GM23338 (cell line): ENCODE measurements around the gene AFAP1. TPM values are rescaled to one million over a fixed set of nuclear protein-coding genes. Genes with fewer than 3 reads are reported as not detected.

Experiments used
- ATAC-seq: fragments of 200-7000 bp; cut with Tn5 transposase; 3 replicates; pipeline ENCODE4 v1.9.1; 2020
- DNase-seq: peaks from one replicate; pipeline ENCODE4 v3.0.0-alpha.2; 2015; ENCODE audit warnings: low spot score
- H2AFZ ChIP-seq: fragments of 200-600 bp; sonication (generic); 2 replicates; pipeline ENCODE4 v1.8.0; 2016; ENCODE audit warnings: antibody characterized with exemption, mild to moderate bottlenecking, moderate library complexity
- H3F3A ChIP-seq: fragments of 200-600 bp; sonication (generic); replicated peaks from 2 replicates; pipeline ENCODE4 v1.8.0; 2017; ENCODE audit warnings: antibody characterized with exemption, mixed run types, low read depth
- H3K27ac ChIP-seq: fragments of 200-600 bp; sonication (generic); 2 replicates; pipeline ENCODE4 v1.6.1; 2016; ENCODE audit warnings: low read depth
- H3K27me3 ChIP-seq: fragments of 200-600 bp; sonication (generic); 2 replicates; pipeline ENCODE4 v1.8.0; 2016; ENCODE audit warnings: mild to moderate bottlenecking, mixed run types, moderate library complexity; ENCODE audit not compliant: insufficient read depth
- H3K36me3 ChIP-seq: fragments of 200-600 bp; sonication (generic); 2 replicates; pipeline ENCODE4 v1.8.0; 2016; ENCODE audit warnings: mild to moderate bottlenecking; ENCODE audit not compliant: insufficient read depth
- H3K4me1 ChIP-seq: fragments of 200-600 bp; sonication (generic); 2 replicates; pipeline ENCODE4 v1.8.0; 2016; ENCODE audit warnings: mild to moderate bottlenecking, moderate library complexity; ENCODE audit not compliant: insufficient read depth
- H3K4me2 ChIP-seq: fragments of 200-600 bp; sonication (generic); 2 replicates; pipeline ENCODE4 v1.7.1; 2017; ENCODE audit warnings: mixed run types
- H3K4me3 ChIP-seq: fragments of 200-600 bp; sonication (generic); 2 replicates; pipeline ENCODE4 v1.6.1; 2016; ENCODE audit warnings: mixed run types
- H3K79me2 ChIP-seq: fragments of 200-600 bp; sonication (generic); replicated peaks from 2 replicates; pipeline ENCODE4 v1.8.0; 2017; ENCODE audit warnings: mild to moderate bottlenecking; ENCODE audit not compliant: insufficient read depth
- H3K9me2 ChIP-seq: fragments of 200-600 bp; sonication (generic); 2 replicates; pipeline ENCODE4 v1.8.0; 2017; ENCODE audit not compliant: insufficient read depth
- H4K20me1 ChIP-seq: fragments of 200-600 bp; sonication (generic); replicated peaks from 2 replicates; pipeline ENCODE4 v1.8.0; 2017; ENCODE audit warnings: mild to moderate bottlenecking; ENCODE audit not compliant: insufficient read depth
- H3K27ac Mint-ChIP-seq: 2 replicates; pipeline ENCODE4 v1.8.0; 2020; ENCODE audit warnings: inconsistent platforms, mild to moderate bottlenecking, moderate library complexity, mixed read lengths
- H3K27me3 Mint-ChIP-seq: 3 replicates; pipeline ENCODE4 v1.8.0; 2022; ENCODE audit warnings: low read depth, mild to moderate bottlenecking, moderate library complexity, mixed read lengths, inconsistent platforms; ENCODE audit not compliant: insufficient read depth, poor library complexity
- H3K36me3 Mint-ChIP-seq: 3 replicates; pipeline ENCODE4 v1.8.0; 2021; ENCODE audit warnings: low read depth, mild to moderate bottlenecking, inconsistent platforms, moderate library complexity, mixed read lengths
- H3K4me1 Mint-ChIP-seq: 3 replicates; pipeline ENCODE4 v1.8.0; 2020; ENCODE audit warnings: mild to moderate bottlenecking, inconsistent platforms, mixed read lengths
- H3K4me3 Mint-ChIP-seq: 3 replicates; pipeline ENCODE4 v1.8.0; 2021; ENCODE audit warnings: moderate library complexity, mild to moderate bottlenecking, inconsistent platforms, mixed read lengths
- H3K9me3 Mint-ChIP-seq: 3 replicates; pipeline ENCODE4 v1.8.0; 2020; ENCODE audit warnings: moderate library complexity, mild to moderate bottlenecking, inconsistent platforms, mixed read lengths
- CTCF ChIP-seq, 2 experiments: fragments of 200-600 bp in 1 of 2; sonication (generic) in 1 of 2; conservative IDR thresholded peaks; 2 replicates each; pipeline versions ENCODE4 v1.5.1 to v1.6.1; 2016 to 2017; ENCODE audit warnings: antibody characterized with exemption in 2 of 2, low read depth in 2 of 2, mild to moderate bottlenecking in 2 of 2, moderate library complexity in 1 of 2
- EZH2 ChIP-seq: fragments of 200-600 bp; sonication (generic); IDR thresholded peaks from one replicate; pipeline ENCODE4 v1.8.0; 2017; ENCODE audit warnings: antibody characterized with exemption, mild to moderate bottlenecking, low read depth; ENCODE audit not compliant: unreplicated experiment
- EZH2phosphoT487 ChIP-seq: fragments of 200-600 bp; sonication (generic); IDR thresholded peaks from one replicate; pipeline ENCODE4 v1.8.1; 2018; ENCODE audit warnings: antibody characterized with exemption; ENCODE audit not compliant: unreplicated experiment
- NANOG ChIP-seq: IDR thresholded peaks from 2 replicates; pipeline ENCODE4 v1.6.1; 2016; ENCODE audit warnings: antibody characterized with exemption, borderline replicate concordance
- POLR2AphosphoS5 ChIP-seq: IDR thresholded peaks from 2 replicates; pipeline ENCODE4 v1.6.1; 2016; ENCODE audit warnings: antibody characterized with exemption, low read depth
- STAT1 ChIP-seq: IDR thresholded peaks from one replicate; pipeline ENCODE4 v1.6.1; 2016; ENCODE audit warnings: antibody characterized with exemption; ENCODE audit not compliant: unreplicated experiment
- ZNF114 ChIP-seq: fragments of 250-450 bp; sonication (Bioruptor Pico); IDR thresholded peaks from 2 replicates; pipeline ENCODE4 v1.5.0; 2020; ENCODE audit warnings: mild to moderate bottlenecking, moderate library complexity
- ZNF331 ChIP-seq: fragments of 250-450 bp; sonication (Bioruptor Pico); IDR thresholded peaks from 2 replicates; pipeline ENCODE4 v1.5.0; 2020; ENCODE audit warnings: low read depth, mild to moderate bottlenecking, moderate library complexity
- ZNF462 ChIP-seq: fragments of 250-450 bp; sonication (Bioruptor Pico); IDR thresholded peaks from 2 replicates; pipeline ENCODE4 v1.5.0; 2020; ENCODE audit warnings: mild to moderate bottlenecking, moderate library complexity
- polyA plus RNA-seq: library from polyadenylated mRNA; unstranded; fragments of >200 nt; fragmentation: Nextera tagmentation; extraction: Ambion mirVana; gene quantifications from 2 replicates; pipeline ENCODE4 v1.2.1, GENCODE V29; 2016
- total RNA-seq: library from RNA; depleted of rRNA; stranded (reverse); fragments of >200 nt; shearing (Covaris generic); gene quantifications from 2 replicates; pipeline ENCODE4 v1.2.3, GENCODE V29; 2014

AFAP1 gene
- total and polyA plus RNA-seq, 2 experiments from 2014 or later = 6.5 to 21.5 TPM

GRCh38 chr4:7899184-7899869 is 40.3 kb downstream of the AFAP1 start (continued):
- no peak for TF ChIP-seq POLR2AphosphoS5
- no peak for TF ChIP-seq ZNF331 (CRISPR knock-in tag)
- no peak for TF ChIP-seq EZH2
- TF ChIP-seq ZNF462 = no peak

GRCh38 chr4:7898385-7898784 is 41.3 kb downstream of the AFAP1 start:
- H3K9me2 ChIP-seq = no peaks in the 10 kb centered on the region
- H4K20me1 ChIP-seq = no peaks in the 10 kb centered on the region; the same call in none of the 2 replicates
- no peak overlapping the region for H2AFZ ChIP-seq
- Mint-ChIP-seq H3K4me3 (no peak overlapping the region), H3K36me3 (no peaks in the 10 kb centered on the region; the same call in 2 of the 3 replicates), H3K27me3 (peaks cover 2% of the 10 kb centered on the region), H3K4me1 (peaks cover 64% of the 10 kb centered on the region), H3K27ac (no peak overlapping the region; the same call in 1 of the 2 replicates), H3K9me3 (no peaks in the 10 kb centered on the region)
- no peaks in the 10 kb centered on the region for H3K27me3 ChIP-seq
- H3K79me2 ChIP-seq = peaks cover 80% of the 10 kb centered on the region
- no peak overlapping the region for H3K4me3 ChIP-seq
- no peak overlapping the region for H3K27ac ChIP-seq
- H3K36me3 ChIP-seq = no peaks in the 10 kb centered on the region
- no peak for DNase-seq
- no peak overlapping the region for H3K4me2 ChIP-seq
- no peak for ATAC-seq
- peaks cover 7% of the 10 kb centered on the region; the same call in 1 of the 2 replicates for H3F3A ChIP-seq
- H3K4me1 ChIP-seq = peaks cover 48% of the 10 kb centered on the region
- TF ChIP-seq CTCF (conservative IDR thresholded peaks at IDR 0.05; ENCODE audit: low read depth in 2 of 2) (no peak), ZNF114 (CRISPR knock-in tag) (no peak), POLR2AphosphoS5 (no peak), NANOG (no peak), EZH2 (no peak), ZNF331 (CRISPR knock-in tag) (no peak), EZH2phosphoT487 (no peak), STAT1 (no peak)
